ENCODE results near the gene PKNOX2. TPM values are rescaled to one million over a fixed set of nuclear protein-coding genes. Genes with fewer than 3 reads are reported as not detected.

Gene PKNOX2
- total RNA-seq, 4 donors from 2014 or later: 0.83 to 4.1 (median 2.5) TPM

GRCh38 chr11:125398475-125398874 is 233.9 kb downstream of the PKNOX2 start:
- Histone ChIP-seq H3K9me3 (no peaks in the 10 kb centered on the region), H3K27ac (replicated peaks in 1 of 4) (no peak overlapping the region), H3K4me1 (no peaks in the 10 kb centered on the region), H3K36me3 (peaks cover 0 to 17% (median 14%) of the 10 kb centered on the region in 4 donors), H3K4me3 (no peak overlapping the region), H3K27me3 (no peaks in the 10 kb centered on the region)
- DNase-seq (ENCODE audit: extremely low spot score): no peak
- no peak for TF ChIP-seq CTCF (IDR thresholded peaks at IDR 0.05)
- TF ChIP-seq POLR2AphosphoS5 (IDR thresholded peaks at IDR 0.05): no peak
- no peak for TF ChIP-seq POLR2A (IDR thresholded peaks at IDR 0.05; ENCODE audit: low read depth)
- no peak for TF ChIP-seq EP300 (IDR thresholded peaks at IDR 0.05)
- intact Hi-C loops (cut with DNase I): no loop called here
- 93% methylated on average over 3 of the region's 4 CpGs for WGBS

GRCh38 chr11:125398994-125399640 is 234.6 kb downstream of the PKNOX2 start:
- Histone ChIP-seq H3K27ac (replicated peaks in 1 of 4) (no peak overlapping the region), H3K9me3 (no peaks in the 10 kb centered on the region), H3K27me3 (no peaks in the 10 kb centered on the region), H3K4me3 (no peak overlapping the region), H3K4me1 (peaks cover 0 to 3% (median 0%) of the 10 kb centered on the region in 4 donors), H3K36me3 (peaks cover 0 to 17% (median 14%) of the 10 kb centered on the region in 4 donors)
- TF ChIP-seq POLR2A (IDR thresholded peaks at IDR 0.05; ENCODE audit: low read depth) (no peak), EP300 (IDR thresholded peaks at IDR 0.05) (no peak), POLR2AphosphoS5 (IDR thresholded peaks at IDR 0.05) (no peak), CTCF (IDR thresholded peaks at IDR 0.05) (no peak)
- 88% methylated on average over 12 of the region's 12 CpGs for WGBS
- intact Hi-C loops (cut with DNase I): no loop called here
- no peak for DNase-seq (ENCODE audit: extremely low spot score)

- Histone ChIP-seq H3K4me1 (peaks cover 0 to 11% (median 7%) of the 10 kb centered on the region in 4 donors), H3K9me3 (no peaks in the 10 kb centered on the region), H3K36me3 (peaks cover 0 to 17% (median 14%) of the 10 kb centered on the region in 4 donors), H3K27me3 (no peaks in the 10 kb centered on the region), H3K4me3 (no peak overlapping the region), H3K27ac (replicated peaks in 1 of 4) (no peak overlapping the region)
- intact Hi-C loops (cut with DNase I): no loop called here
- WGBS: 93% methylated on average over 6 of the region's 6 CpGs
- DNase-seq (ENCODE audit: extremely low spot score): no peak
- TF ChIP-seq CTCF (IDR thresholded peaks at IDR 0.05) (no peak), POLR2A (IDR thresholded peaks at IDR 0.05; ENCODE audit: low read depth) (no peak), EP300 (IDR thresholded peaks at IDR 0.05) (no peak), POLR2AphosphoS5 (IDR thresholded peaks at IDR 0.05) (no peak)
Measured at GRCh38 chr11:125399945-125400344, 235.4 kb downstream of the PKNOX2 start.

- no peaks in the 10 kb centered on the region for H3K9me3 ChIP-seq
- intact Hi-C loops (cut with DNase I): no loop called here
- WGBS: 84% methylated on average over 12 of the region's 12 CpGs
- H3K4me3 ChIP-seq: no peak overlapping the region
- H3K4me1 ChIP-seq: peaks cover 0 to 16% (median 8%) of the 10 kb centered on the region in 4 donors
- H3K36me3 ChIP-seq: peaks cover 0 to 17% (median 14%) of the 10 kb centered on the region in 4 donors
- TF ChIP-seq EP300 (IDR thresholded peaks at IDR 0.05) (no peak), POLR2A (IDR thresholded peaks at IDR 0.05; ENCODE audit: low read depth) (no peak), CTCF (IDR thresholded peaks at IDR 0.05) (no peak), POLR2AphosphoS5 (IDR thresholded peaks at IDR 0.05) (no peak)
- no peak for DNase-seq (ENCODE audit: extremely low spot score)
- H3K27ac ChIP-seq (replicated peaks in 1 of 4): no peak overlapping the region
- peaks cover 0 to 6% (median 2%) of the 10 kb centered on the region in 4 donors for H3K27me3 ChIP-seq
Measured at GRCh38 chr11:125401235-125401634, 236.7 kb downstream of the PKNOX2 start.

Data from esophagus muscularis mucosa (tissue), 4 donors.